ENCODE data around the gene PNKD.

Gene PNKD

DNA sequence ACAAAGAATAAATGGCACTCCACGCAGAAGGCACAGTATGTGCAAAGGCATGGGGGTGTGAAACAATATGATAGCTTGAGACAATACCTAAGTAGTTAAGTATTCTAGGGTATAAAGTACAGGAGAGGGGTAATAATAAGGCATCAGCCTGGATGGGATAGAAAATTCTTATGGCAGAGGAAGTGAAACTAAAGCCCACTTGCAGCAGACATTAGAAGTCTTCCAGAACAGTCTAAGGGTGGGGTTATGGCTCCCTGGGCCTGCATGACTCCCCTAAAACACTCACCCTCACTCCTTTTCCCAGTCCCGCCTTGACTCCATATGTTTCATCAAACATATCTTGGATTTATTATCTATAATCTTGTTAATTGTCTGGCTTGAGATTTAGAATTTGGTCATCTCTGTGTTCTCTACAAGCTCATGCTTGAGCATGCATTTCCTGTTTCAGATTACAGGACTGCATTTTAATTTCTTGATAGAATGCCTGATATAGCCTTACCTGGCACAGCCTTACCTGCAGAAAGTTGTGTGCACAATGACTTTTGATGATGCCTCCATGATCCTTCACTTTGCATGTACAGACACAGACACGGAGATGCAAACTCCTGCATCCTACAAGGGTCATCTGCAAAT is 50.5 kb downstream of the PNKD start:
- no peak for DNase-seq

DNA sequence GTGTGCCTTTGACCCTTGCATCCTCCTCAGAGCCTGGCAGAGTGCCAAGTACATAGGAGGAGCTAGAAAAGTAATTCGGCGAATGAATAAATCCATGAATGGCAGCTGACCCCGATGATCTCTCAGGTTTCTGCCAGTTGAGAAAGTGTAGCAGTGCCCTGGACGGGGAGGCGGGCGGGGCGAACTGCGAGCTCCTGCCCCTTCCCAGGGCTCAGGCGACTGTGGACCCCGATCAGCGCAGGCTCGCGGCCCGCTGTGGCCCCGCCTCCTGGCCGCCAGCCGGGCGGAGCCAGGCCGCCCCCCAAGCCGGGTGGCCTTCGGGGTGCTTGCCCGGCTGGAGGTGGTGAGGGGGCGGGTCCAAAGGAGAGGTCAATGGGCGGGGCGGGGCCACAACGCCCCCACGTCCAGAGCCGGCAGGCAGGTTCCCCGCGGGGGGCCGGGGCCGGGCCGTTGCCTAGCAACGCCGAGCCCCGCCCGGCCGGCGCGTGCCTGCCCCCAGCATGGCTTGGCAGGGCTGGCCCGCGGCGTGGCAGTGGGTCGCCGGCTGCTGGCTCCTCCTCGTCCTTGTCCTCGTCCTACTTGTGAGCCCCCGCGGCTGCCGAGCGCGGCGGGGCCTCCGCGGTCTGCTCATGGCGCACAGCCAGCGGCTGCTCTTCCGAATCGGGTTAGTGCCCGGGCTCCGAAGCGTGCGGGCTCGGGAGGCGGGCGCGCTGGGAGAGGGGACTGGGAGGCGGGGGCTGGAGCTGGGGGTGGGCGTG is 52.6 kb downstream of the PNKD start:
- DNase-seq: peak; percentile 34

DNA sequence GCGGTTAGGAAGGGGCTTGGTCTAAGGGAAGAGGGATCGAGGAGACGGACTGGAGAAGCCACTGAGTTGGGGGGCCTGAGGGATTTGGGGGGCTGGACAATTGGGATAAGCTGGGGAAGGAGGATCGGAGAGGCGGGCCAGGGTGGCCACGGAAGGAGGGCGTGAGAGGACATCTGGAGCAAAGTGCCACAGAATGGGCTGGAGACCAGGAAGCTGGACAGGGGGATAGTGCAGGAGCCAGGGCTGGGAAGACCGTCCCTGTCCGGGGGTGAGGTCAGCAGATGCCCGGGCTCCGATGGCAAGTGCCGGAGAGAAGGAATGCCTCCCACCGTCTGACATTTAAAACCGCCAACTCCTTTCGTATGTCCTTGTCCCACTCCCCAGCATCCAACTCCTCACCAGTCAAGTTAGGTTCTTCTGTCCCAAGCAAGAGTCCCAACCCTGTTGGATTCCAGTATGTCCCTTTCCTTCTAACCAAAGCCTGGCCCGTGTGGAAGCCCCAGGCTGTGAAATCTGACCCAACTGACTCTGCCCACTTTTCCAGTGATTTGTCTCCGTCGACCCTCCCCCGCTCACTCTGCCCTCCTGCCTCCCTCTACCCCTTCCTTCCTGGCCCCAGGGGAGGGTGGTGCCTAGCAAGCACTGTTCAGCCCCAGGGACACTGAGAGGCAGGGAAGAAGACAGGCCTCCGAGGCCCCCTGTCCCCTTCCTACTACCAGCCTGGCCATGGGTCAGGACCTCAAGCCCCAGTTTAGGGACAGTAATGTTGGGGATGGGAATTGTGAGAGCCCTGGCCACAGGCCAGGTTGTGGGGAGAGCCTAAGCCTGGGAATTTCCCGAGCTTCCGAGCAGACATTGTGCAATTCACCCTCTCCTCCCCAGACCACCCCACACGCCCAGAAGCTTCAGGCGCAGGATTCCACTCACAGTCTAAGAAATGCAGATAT is 53.5 kb downstream of the PNKD start:
- DNase-seq: no peak

DNA sequence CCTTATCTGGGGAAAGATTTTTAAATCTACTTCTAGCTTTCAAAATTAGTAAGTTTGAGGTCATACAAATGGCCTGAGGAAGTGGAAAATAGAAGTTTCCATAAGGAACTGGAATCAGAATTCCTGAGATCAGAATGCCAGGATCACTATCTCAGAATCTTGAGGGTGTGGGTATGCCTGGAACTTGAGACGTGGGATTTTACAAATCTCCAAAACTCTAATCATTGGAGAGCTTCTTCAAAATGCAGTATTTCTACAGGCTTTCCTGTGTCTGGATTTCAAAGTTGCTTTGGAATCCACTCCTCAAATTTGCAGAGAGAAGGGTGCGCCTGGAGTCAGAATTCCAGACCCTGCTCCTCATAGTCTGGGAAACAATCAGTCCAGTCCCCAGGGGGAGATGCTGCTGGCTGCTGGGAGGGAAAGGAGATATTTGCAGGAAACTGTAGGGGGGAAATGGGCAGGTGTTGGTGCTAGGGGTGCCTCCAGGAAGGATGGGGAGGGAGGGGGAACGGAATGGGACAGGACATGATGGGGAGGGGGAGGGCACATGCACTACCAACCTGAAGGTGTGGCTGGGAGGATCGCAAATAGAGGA is 55.3 kb downstream of the PNKD start:
- DNase-seq: no peak

DNA sequence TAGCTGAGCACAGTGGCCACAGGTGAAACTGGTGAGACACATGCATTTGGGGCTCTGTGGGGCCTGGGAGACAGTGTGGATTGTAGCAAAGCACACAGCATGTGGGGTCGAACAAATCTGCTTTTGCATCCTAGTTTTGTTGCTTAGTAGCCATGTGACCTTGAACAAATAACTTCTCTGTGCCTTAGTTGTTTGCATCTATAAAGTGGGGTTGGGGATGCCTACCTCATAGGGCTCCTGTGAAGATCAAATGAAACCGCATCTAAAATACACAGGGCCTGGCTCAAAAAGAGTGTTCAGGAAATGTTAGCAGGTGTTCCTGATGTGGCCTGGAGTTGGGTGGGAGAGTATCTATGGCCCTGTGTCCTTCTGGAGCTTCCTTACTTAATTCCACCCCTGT is 56.0 kb downstream of the PNKD start:
- DNase-seq: no peak

DNA sequence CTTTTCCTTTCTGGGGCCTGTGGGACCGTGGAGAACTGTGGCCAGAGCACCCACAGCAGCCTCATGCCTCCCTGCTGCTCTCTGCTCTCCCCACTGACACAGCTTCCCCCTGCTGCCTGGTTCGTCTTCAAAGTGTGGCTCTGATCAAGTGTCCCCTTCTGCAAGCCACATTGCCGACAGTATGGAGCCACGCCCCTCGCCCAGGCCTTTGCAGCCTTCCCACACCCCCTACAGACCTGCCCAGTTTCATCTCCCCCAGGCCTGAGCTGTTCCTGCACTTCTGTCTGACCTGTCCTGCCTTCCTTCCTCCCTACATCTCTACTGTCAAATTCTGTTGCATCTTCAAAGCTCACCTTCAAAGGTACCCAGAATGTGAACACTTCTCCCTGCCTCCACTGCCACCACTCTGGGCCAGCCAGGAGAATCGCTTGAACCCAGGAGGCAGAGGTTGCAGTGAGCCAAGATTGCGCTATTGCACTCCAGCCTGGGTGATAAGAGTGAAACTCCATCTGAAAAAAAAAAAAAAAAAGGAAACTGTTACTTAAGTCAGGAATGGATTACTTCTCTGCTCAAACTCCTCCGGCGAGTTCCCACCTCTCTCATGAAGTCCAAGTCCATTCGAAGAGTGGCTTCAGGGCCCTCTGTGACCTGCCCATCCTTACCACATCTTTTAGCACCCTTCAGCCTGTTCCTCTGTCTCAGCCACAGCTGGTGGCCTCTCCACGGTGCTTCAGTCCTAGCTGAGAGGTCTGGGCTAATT is 57.3 kb downstream of the PNKD start:
- no peak for DNase-seq

DNA sequence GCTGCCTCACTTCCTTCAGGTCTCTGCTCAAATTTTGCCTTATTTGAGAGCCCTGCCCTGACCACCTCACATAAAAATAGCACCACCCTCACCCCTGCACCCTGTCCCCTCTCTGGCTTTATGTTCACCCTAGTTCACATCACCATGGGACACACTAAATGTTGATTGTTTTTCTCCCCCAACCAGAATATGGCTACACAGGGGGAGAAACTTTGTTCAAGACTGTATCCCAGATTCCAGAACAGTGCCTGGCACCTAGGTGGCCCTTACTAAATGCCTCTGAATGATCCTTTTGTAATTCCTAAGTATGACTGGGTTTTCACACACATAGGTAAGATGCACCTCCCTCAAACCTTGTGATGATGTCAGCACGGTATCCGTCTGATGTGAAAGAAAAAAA is 58.0 kb downstream of the PNKD start:
- DNase-seq: no peak

DNA sequence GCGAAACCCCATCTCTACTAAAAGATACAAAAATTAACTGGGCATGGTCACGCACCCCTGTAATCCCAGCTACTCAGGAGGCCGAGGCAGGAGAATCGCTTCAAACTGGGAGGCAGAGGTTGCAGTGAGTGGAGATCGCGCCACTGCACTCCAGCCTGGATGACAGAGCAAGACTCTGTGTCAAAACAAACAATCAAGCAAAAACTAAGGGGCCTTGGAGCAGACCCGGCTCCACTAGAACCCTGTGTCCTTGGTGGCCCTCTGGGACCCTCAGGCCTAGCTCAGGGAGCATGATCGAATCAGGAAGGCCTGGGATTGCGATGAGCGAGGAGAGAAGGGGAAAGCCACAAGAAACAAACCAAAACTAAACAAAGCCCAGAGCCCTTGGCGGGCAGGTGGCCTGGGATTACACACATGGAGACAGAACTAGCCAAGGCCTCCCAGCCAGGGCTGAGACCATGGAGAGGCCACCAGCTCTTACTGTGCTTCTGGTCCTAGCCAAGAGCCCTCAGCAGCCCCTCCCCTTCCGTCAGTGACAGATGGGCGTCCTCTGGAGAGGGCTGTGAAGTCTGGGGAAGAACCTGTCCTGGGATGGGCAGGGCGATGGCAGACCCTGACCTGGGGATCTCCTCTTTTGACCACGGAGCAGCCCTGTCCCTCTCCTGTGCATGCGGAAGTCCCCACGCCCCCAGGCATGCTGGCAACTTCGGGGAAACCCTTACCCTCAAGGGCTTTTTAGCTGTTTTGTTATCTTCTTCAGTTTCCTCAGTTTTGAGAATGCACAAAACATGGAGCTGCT is 58.9 kb downstream of the PNKD start:
- DNase-seq: no peak

DNA sequence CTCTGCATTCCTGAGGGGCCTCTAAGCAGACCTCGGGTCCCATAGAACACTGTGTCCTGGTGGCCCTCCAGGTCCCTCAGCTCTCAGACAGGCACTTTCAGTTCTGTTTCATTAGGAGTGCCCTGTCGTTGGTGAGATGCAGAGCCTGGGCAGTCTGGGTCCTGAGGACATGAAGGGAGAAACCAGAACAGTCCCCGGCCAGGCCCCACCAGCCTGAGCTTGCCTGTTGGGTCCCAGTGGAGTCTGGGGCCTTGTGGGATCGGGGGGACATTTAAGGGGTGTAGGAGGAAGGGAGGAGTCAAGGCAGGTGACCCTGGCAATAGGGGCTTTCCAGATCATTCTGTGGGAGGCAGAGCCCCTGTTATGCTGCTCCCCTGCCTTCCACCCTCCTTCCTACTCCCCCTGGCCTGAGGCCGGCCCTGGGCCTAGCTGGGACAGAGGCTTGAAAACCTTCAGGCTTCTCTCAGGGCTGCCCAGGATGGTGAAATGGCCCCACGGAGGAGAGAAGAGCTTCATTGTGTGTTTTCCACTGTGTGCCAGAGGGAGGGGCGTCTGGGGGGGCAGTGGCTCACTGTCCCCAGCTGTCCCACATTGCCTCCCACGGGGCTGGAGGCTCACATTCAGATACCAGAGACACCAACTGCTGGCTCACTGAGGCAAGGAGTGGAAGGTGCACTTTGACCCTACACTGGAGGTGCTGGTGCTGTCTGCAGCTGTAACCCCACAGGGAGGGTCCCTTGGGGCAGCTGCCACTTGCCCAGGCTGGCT is 59.7 kb downstream of the PNKD start:
- DNase-seq: no peak

DNA sequence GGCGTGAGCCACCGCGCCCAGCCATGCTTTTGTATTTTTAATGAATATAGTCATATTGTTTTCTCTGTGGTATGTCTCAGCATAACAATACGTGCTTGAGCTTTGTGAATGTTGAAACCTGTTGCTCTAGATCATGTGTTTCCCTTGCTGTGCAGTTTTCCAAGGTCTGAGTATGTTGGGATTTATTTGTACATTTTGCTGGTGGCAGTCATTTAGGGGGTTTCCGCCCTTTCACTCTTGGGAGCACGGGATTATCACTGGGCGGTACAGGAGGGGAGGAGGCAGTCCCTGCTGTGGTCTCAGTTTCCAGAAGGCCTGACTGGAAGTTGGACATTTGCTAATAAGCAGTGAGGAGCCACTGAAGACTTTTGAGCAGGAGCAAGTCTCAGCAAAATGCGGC is 61.4 kb downstream of the PNKD start:
- no peak for DNase-seq

DNA sequence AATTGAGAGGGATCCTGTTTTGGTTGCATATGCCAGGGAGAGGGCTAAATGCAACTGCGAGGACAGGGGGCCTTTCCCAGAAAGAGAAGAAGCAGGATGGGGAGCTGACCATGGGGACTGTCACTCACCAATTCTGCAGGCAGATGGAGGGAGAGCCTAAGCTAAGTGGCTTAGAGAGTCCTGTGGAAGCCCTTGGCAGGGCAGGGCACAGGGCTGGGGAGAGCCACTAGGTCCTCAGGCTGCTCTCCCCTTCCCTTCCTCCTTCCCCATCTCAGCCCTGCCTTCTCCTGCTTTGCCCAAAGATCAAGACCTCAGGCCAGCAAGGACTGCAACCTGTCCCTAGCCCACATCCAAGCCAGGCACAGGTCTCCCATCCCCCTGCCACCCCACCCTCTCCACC is 62.0 kb downstream of the PNKD start:
- DNase-seq: no peak

DNA sequence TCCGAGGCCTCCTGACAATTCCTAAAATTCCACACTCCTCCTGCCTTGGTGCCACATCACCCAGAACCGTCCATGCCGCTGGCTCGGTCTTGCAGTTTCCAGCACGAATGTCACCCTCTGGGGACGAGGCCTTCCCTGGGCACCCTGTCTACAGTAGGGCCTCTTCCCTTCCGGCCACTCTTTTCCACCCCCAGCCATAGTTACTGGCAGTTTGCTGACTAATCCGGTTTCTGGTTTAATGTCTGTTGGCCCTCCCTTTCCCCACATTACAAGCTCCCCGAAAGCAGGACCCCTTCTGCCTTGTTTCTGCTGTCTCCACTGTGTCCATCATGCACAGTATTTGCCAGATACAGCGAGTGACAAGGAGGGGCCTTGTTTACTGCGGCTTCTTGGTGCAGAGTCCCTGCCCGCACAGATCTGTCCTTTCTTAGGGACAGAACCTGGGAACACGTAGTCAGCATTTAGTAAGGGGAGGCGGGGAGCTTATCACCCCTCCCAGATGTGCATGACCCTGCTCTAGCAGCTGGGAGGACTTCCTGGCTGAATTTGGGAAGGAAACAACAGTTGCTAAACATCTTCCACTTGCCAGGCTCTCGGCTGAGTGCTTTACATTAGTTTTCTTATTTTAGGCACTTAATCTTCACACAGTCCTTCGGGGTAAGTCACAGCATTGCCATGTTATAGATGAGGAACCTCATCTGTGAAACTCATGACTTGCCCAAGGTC is 62.8 kb downstream of the PNKD start:
- no peak for DNase-seq

DNA sequence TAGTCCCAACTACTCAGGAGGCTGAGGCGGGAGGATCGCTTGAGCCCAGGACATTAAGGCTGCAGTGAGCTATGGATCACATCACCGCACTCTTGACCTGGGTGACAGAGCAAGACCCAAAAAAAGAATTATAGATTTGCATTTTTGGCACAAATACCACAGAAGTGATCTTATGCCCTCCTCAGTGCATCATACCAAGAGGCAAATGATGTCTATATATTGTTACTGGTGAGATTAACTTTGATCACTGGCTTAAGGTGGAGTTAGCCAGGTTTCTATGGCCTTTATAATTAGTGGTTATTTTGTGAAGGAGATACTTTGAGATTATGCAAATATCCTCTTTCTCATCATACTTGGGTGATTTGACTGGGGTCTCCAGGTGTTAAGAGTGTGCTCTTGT is 64.2 kb downstream of the PNKD start:
- DNase-seq: no peak

DNA sequence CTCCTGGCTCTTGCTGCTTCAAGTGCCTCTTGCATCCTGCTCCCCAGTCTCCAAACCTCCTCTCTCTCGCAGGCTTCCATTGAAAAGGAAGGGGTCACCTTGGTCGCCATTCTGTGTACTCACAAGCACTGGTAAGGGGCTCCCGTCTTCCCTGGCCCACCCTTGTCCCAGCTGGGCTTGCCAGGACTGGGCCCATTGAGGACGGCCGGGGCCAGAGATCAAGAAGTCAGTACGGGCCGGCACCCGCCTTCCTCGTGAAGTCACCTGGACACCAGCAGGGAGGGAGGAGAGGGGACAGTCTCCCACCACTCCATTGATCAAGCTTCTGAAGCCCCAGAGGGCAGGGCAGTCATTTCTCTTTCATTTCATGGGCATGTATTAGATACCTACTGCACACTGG is 70.3 kb downstream of the PNKD start:
- no peak for DNase-seq

DNA sequence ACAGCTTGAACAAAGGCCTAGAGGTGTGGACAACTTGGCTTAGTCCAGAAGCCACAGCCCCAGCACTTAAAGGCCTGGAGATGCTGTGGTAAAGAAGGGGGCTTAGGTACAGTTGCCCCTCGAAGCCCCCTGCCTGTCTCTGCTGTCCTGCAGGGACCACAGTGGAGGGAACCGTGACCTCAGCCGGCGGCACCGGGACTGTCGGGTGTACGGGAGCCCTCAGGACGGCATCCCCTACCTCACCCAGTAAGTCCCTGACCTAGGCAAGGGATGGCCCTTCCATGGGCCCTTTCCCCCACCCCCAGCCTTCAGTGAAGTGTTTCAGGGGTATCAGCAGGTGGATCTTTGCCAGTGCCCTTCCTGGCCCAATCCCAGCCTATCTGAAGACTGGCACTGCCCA is 71.1 kb downstream of the PNKD start:
- no peak for DNase-seq

DNA sequence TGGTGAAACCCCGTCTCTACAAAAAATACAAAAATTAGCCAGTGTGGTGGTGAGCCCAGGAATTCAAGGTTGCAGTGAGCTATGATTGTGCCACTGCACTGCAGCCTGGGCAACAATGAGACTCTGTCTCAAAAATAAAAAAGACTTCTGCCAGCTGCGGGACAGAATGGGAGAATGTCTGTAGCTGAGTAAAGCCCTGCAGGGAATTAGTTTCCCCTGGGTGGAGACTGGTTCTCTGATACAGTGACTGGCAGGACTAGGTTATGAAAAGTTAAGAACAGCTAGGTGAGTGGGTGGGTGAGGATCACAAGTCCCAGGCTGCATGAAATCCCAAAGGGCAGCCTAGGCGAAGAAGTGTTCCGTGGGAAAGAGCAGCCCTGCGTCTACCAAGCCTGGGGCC is 72.5 kb downstream of the PNKD start:
- no peak for DNase-seq

DNA sequence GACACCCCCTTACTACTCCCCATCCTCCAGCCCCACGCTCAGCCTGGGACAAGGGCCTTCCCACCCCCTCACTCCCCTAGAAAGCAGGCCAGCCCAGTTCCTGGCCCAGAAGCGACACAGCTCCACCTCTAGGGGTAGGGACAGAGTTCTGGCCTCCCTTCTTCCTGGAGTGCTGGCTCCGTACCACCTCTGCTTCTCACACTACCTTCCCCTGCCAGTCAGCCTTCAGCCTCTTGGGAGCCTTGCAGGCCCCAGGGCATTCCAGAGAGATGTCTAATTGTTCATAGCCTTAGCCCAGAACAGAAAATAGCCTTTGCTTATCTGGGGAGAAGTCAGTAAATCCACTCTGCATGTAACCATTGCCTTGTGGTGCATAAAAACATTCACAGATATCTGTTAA is 73.3 kb downstream of the PNKD start:
- DNase-seq: no peak

DNA sequence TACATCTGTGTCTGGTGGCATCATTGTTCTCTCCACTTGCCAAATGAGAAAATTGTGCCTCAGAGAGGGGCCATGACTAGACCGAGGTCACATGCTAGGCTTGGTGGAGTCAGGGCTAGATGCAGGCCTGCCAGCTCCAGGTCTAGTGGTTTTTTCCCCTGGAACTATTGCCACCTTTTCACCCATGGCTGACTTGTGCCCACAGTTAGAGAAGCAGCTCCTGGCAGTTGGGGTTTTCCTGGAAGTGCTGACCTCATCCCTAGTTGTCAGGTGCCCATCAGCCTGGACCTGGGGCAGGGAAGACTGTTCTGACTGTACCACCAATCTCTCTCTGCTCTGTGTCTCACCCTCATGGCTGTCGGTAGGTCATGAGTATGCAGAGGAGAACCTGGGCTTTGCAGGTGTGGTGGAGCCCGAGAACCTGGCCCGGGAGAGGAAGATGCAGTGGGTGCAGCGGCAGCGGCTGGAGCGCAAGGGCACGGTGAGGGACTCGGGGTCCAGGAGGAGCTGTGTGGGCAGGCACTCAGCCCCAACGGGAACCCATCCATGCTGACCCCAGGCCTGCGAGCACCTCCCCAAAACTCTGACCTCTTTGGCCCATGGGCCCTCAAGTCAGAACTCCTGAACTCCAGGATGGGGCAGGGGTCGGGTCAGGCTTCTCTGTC is 73.9 kb downstream of the PNKD start:
- DNase-seq: no peak

DNA sequence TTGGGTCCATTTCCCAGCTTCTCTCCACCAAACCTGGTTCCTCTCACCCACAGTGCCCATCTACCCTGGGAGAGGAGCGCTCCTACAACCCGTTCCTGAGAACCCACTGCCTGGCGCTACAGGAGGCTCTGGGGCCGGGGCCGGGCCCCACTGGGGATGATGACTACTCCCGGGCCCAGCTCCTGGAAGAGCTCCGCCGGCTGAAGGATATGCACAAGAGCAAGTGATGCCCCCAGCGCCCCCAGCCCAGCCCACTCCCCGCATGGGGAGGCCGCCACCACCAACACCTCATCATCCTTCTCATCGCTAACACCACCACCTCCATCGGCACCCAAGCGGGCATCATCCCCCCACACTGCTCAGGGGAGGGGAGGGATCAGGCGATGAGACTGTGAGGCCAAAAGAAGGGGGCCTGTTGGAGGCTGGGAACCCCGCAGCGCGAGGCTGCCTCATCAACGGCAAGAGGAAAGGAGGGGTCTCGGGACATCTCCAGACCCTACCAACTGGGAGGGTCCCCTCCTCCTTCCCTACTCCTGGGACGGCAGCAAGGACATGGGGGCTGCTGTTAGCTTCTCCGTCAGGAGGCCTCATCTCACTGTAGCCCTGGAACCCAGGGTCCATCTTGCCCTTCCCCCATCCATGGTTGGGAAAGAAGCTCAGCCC is 74.6 kb downstream of the PNKD start:
- DNase-seq: no peak
